Pancreas (tissue), 10 donors: Measurements from ENCODE around the gene AURKAIP1. TPM values are rescaled to one million over a fixed set of nuclear protein-coding genes. Genes with fewer than 3 reads are reported as not detected.

Source experiments
- ATAC-seq, 4 donors: fragments of 200-7000 bp; cut with Tn5 transposase; one replicate each; pipeline versions ENCODE4 v1.8.0 to v1.9.1; 2020; ENCODE audit warnings: mild to moderate bottlenecking in 4 of 4, moderate library complexity in 4 of 4
- DNase-seq, 6 donors: peaks; one replicate each; pipeline ENCODE4 v3.0.0-alpha.2; 2020
- FAIRE-seq: peaks from 2 replicates; lab custom pipeline; 2012; peaks lifted over from hg19 to GRCh38; lab: Jason Lieb, UNC
- H3K27ac ChIP-seq, 4 donors: fragments of 200-600 bp; sonication (generic); 1 replicate in 3 of 4; 2 replicates in 1 of 4; pipeline versions ENCODE4 v1.5.0 to v1.8.0; 2020
- H3K27me3 ChIP-seq, 4 donors: fragments of 200-600 bp; one replicate each; pipeline ENCODE4 v1.8.0; 2021
- H3K36me3 ChIP-seq, 3 donors: fragments of 200-600 bp; sonication (generic) in 1 of 3; one replicate each; pipeline versions ENCODE4 v1.5.0 to v1.8.0; 2020 to 2021
- H3K4me1 ChIP-seq, 3 donors: fragments of 200-600 bp; one replicate each; pipeline ENCODE4 v1.8.0; 2021
- H3K4me3 ChIP-seq, 4 donors: fragments of 200-600 bp; sonication (generic) in 2 of 4; one replicate each; pipeline versions ENCODE4 v1.5.0 to v1.8.0; 2020 to 2021
- H3K9me3 ChIP-seq, 4 donors: fragments of 200-600 bp; one replicate each; pipeline ENCODE4 v1.8.0; 2021
- WGBS, 2 donors: extraction: QIAGEN DNeasy Blood & Tissue Kit; methylation state at CpG; one replicate each; pipeline ENCODE4 v1.1.7; 2013; 5-methylcytosine and 5-hydroxymethylcytosine counted together
- intact Hi-C, 3 donors: fragments of 100-400 bp; cut with DNase I; formaldehyde crosslinking; loops; one replicate each; pipeline versions ENCODE4 v1.11.1 to v1.14.2; 2022
- polyA plus RNA-seq, 2 donors: library from polyadenylated mRNA; stranded (reverse); fragments of 200-250 nt; gene quantifications; one replicate each; pipeline ENCODE4 v1.2.3, GENCODE V29; 2013
- total RNA-seq, 6 donors: library from RNA; stranded (reverse); fragmentation: NEBNext Ultra II Directional in 4 of 6; extraction: Animal tissue kit (Norgen Biotek cat#: 25700) in 4 of 6; gene quantifications; one replicate each; pipeline versions ENCODE4 v1.2.1 to v1.2.4, GENCODE V29; 2021 to 2023
- TF ChIP-seq, protein P1 (sequence below), 4 donors: fragments of 200-600 bp; sonication (generic) in 3 of 4; IDR thresholded peaks; one replicate each; pipeline versions ENCODE4 v1.5.0 to v1.8.0; 2021; ENCODE audit warnings: antibody characterized with exemption in 4 of 4
- donor health status: healthy with polysubstance abuse.
- donor health status: DM: no; HTN: no; CAD: no; lungs with moderate emphysema.
- donor health status: DM: no; HTN: no; CAD: no.
- donor health status: control.
- donor health status: control.
- donor health status: Bipolar disorder and iron deficiency.
- donor health status: DM: yes; HTN: yes; CAD: no.
- donor health status: DM: no; HTN: no; CAD: no.
- donor health status: DM: no; HTN: no; CAD: no.
- donor health status: DM: yes; HTN: yes; CAD: no.

AURKAIP1 gene
- total and polyA plus RNA-seq, 8 donors, result 52.8 to 161 (median 64.9) TPM

DNA sequence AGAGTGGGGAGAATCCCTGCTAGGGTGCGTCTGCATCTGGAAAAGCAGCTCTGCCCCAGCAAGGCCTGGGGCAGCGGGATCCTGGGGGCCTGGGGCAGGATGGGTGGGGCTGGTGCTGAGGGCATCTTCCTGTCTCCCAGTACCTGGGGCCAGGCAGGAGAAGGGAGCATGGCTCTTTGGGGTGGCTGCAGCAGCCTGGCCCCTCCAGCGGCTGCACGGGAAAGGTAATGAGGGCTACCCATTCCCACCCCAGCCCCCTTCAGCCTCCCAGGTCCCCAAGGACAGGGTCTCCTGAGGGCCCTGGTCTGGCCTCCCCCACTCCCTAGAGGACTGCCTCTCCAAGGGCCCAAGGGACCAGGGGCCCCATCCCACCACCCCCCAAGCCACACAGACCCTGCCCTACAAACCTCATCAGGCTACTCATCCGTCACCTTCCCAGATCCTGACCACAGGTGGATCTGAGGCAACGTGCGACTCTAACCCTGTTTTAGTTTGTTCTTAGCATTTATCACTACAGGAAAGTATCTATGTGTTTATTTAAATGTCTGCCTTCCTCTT lies 47.0 kb upstream of the AURKAIP1 start:
- Histone ChIP-seq H3K27me3 (no peaks in the 10 kb centered on the region), H3K4me1 (peaks cover 0 to 14% (median 4%) of the 10 kb centered on the region in 3 donors), H3K9me3 (no peaks in the 10 kb centered on the region), H3K27ac (peak overlapping the region in 2 of 4 donors; percentile 68 to 69), H3K36me3 (no peaks in the 10 kb centered on the region), H3K4me3 (no peak overlapping the region)
- FAIRE-seq (no peak), ATAC-seq (no peak), DNase-seq (peak in 2 of 6 donors; percentile 28 to 49)
- intact Hi-C loops, result no loop called here
- WGBS, 2 donors, result 93% methylated on average over 7 of the region's 7 CpGs
- TF ChIP-seq, protein P1, sequence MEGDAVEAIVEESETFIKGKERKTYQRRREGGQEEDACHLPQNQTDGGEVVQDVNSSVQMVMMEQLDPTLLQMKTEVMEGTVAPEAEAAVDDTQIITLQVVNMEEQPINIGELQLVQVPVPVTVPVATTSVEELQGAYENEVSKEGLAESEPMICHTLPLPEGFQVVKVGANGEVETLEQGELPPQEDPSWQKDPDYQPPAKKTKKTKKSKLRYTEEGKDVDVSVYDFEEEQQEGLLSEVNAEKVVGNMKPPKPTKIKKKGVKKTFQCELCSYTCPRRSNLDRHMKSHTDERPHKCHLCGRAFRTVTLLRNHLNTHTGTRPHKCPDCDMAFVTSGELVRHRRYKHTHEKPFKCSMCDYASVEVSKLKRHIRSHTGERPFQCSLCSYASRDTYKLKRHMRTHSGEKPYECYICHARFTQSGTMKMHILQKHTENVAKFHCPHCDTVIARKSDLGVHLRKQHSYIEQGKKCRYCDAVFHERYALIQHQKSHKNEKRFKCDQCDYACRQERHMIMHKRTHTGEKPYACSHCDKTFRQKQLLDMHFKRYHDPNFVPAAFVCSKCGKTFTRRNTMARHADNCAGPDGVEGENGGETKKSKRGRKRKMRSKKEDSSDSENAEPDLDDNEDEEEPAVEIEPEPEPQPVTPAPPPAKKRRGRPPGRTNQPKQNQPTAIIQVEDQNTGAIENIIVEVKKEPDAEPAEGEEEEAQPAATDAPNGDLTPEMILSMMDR (IDR thresholded peaks at IDR 0.05), result no peak

DNA sequence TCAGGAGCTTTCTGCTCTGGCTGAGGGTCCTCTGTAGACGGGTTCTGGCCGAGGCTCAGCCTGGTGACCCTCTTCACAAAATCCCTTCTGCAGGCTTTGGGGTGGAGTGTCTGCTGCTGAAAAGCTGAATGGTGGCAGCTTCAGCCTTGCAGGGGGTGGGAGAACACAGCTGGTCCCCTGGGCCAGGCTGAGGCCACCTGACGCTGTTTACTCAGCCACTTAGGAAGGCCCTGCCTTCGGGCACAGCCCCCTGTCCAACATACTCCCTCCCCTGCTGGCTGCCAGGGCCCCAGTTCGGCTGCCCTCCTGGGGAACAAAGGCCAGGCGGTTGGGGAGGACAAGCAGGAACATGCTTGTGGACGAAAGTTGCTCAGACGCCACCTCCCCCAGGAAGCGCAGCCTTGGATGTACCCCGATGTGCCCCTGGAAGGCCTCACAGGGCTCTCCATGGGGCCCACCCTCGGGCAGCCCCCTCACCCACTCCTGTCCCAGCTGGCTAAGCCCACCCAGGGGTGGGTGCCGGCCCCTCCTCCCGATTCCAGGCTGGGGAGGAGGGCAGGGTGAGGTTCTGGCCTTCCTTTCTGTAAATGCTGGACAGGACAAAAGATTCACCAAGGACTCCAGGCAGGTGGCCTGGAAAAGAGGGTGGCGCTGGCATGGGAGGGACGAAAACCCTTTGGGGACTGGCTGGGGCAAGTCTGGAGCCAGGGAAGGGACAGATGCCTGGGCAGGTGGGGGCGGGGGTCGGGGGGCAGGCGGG lies 46.3 kb upstream of the AURKAIP1 start, which contains the start of gene ANKRD65:
ANKRD65 (minus strand) TSS at position 130 of the 760 bp plus-strand sequence. CDS start 271 bp downstream, outside the sequence.
- Histone ChIP-seq H3K27ac (peak within 1 kb of the TSS; percentile 39 to 76 (median 68)), H3K4me1 (peaks cover 0 to 14% (median 4%) of the 10 kb centered on the region in 3 donors), H3K4me3 (peak within 1 kb of the TSS; percentile 7 to 49 (median 20)), H3K27me3 (no peaks in the 10 kb centered on the region), H3K36me3 (no peaks in the 10 kb centered on the region), H3K9me3 (no peaks in the 10 kb centered on the region)
- ATAC-seq (peak in 3 of 4 donors; percentile 80 to 85 (median 84)), FAIRE-seq (no peak), DNase-seq (peak in 5 of 6 donors; percentile 14 to 85 (median 69))
- intact Hi-C loops, result no loop called here
- 64 to 76% methylated on average over 15 to 18 of the region's 18 CpGs for WGBS, 2 donors
- TF ChIP-seq, protein P1 (IDR thresholded peaks at IDR 0.05), result no peak

DNA sequence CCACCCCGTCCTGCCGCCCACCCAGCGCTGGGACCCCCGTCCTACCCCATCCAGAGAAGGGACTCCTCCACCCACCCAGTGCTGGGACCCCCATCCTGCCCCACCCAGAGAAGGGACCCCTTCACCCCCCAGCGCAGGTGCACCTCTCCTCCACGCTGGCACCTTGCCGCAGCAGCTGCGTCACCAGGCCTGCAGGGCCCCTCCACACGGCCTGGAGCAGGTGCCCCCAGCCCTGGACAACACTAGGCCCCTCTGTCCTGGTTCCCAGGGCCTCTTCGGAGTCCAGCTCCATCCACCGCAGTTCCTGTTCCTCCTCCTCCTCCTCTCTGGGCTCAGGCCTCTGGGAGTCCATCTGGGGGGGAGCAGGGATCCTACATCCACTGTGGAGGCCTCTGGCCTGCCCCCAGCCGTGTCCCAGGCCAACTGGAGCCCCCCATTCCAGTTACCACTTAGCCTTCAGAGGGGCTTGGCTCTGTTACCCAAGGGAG lies 45.7 kb upstream of the AURKAIP1 start:
- FAIRE-seq (no peak), DNase-seq (peak in 3 of 6 donors; percentile 35 to 77 (median 37)), ATAC-seq (peak; percentile 18 to 35 (median 26))
- no peaks in the 10 kb centered on the region for H3K9me3 ChIP-seq
- 38 to 45% methylated on average over 8 to 12 of the region's 12 CpGs for WGBS, 2 donors
- intact Hi-C loops, result no loop called here
- H3K4me3 ChIP-seq, result peak overlapping the region; percentile 7 to 49 (median 20)
- H3K27me3 ChIP-seq, result no peaks in the 10 kb centered on the region
- no peaks in the 10 kb centered on the region for H3K36me3 ChIP-seq
- H3K27ac ChIP-seq, result peak overlapping the region in 3 of 4 donors; percentile 56 to 76 (median 69)
- TF ChIP-seq, protein P1 (IDR thresholded peaks at IDR 0.05), result no peak
- H3K4me1 ChIP-seq, result peaks cover 0 to 14% (median 4%) of the 10 kb centered on the region in 3 donors

DNA sequence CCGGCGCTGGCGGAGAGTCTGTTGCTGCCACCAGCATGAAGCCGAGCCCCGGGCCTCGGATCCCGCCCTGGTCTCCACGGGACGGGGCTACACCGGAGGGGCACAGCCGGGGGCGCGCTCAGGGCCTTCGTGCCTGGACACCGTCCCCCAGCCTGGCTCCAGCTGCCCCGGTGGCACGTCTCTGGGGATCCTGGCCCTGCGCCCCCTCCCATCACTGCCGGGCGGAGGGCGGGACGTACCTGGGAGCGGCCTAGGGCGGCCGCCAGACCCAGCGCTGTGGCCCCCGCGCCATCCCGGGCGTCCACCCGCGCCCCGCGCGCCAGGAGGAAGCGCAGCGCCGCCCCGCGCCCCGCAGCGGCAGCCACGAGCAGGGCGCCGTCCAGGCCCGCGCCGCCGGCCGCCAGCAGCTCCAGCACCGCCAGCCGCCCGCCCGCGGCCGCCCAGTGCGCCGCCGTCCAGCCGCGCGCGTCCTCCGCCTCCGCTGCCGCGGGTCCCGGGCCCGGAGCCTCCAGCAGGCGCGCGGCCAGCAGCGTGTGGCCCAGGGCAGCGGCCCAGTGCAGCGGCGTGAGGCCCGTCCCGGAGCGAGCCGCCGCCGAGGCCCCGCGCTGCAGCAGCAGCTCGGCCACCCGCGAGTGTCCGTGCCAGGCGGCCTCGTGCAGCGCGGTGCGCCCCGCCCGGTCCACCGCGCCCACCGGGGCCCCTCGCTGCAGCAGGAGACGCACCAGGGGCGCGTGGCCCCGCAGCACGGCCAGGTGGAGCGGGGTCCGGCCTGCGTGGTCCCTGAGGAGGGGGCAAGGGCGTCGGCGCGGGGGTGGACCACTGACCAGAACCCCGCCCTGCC lies 45.0 kb upstream of the AURKAIP1 start:
- ATAC-seq (peak; percentile 48 to 74 (median 64)), FAIRE-seq (no peak), DNase-seq (peak in 4 of 6 donors; percentile 39 to 81 (median 61))
- peak overlapping the region; percentile 7 to 49 (median 18) for H3K4me3 ChIP-seq
- WGBS, 2 donors, result 7 to 10% methylated on average over 31 to 112 of the region's 112 CpGs
- peaks cover 0 to 14% (median 4%) of the 10 kb centered on the region in 3 donors for H3K4me1 ChIP-seq
- TF ChIP-seq, protein P1 (IDR thresholded peaks at IDR 0.05), result no peak
- no peaks in the 10 kb centered on the region for H3K9me3 ChIP-seq
- H3K27me3 ChIP-seq, result no peaks in the 10 kb centered on the region
- H3K27ac ChIP-seq, result peak overlapping the region; percentile 6 to 81 (median 66)
- no peaks in the 10 kb centered on the region for H3K36me3 ChIP-seq
- intact Hi-C loops, result no loop called here
